HCT116 (cell line): ENCODE results near the gene MAP3K4. TPM values are rescaled to one million over a fixed set of nuclear protein-coding genes. Genes with fewer than 3 reads are reported as not detected.

Experiments
- ATAC-seq: fragments of 200-7000 bp; cut with Tn5 transposase; 2 replicates; pipeline ENCODE4 v1.9.1; 2020; ENCODE audit warnings: mild to moderate bottlenecking, moderate library complexity
- BruUV-seq: library from RNA; stranded (reverse); fragments of 400-500 nt; replicated peaks from 2 replicates; lab custom pipeline; 2021; lab: Mats Ljungman, UMichigan
- CTCF ChIA-PET: fragments of 300-600 bp; sonication (Branson Sonifier 250); formaldehyde crosslinking; loops from one replicate; lab custom pipeline; 2021; ENCODE audit warnings: antibody characterized with exemption; lab: Charles Lee
- POLR2A ChIA-PET: fragments of 300-600, 350-600 bp; sonication (Branson Sonifier 250); formaldehyde crosslinking; loops from one replicate; lab custom pipeline; 2021; ENCODE audit warnings: antibody characterized with exemption; lab: Charles Lee
- RAD21 ChIA-PET, 2 experiments: fragments of 300-600 bp; sonication (Branson Sonifier 250); formaldehyde crosslinking; loops; one replicate each; lab custom pipeline; 2023; ENCODE audit warnings: low total read pairs in 2 of 2; ENCODE audit not compliant: uncharacterized antibody in 2 of 2, unreplicated experiment in 2 of 2, low non-redundant PET in 1 of 2; lab: Charles Lee
- DNase-seq: peaks from one replicate; pipeline ENCODE4 v3.0.0-alpha.2; 2010; ENCODE audit warnings: low read depth, low spot score
- H2AFZ ChIP-seq: fragments of 200-600 bp; shearing (Covaris generic), sonication (generic); 2 replicates; pipeline ENCODE4 v1.6.1; 2017; ENCODE audit warnings: low read depth, mixed run types, mixed read lengths, antibody characterized with exemption, low read length; ENCODE audit not compliant: poor library complexity, severe bottlenecking
- H3K27ac ChIP-seq: 2 replicates; pipeline ENCODE4 v1.5.1; 2012; ENCODE audit warnings: low read depth, low read length
- H3K27me3 ChIP-seq: fragments of 200-600 bp; sonication (generic); 2 replicates; pipeline ENCODE4 v1.6.1; 2016; ENCODE audit warnings: mixed run types, low read length, mixed read lengths; ENCODE audit not compliant: insufficient read depth
- H3K36me3 ChIP-seq, 2 experiments: fragments of 200-500 bp in 1 of 2; fragments of 200-600 bp in 1 of 2; sonication (Bioruptor generic) in 1 of 2; sonication (generic) in 1 of 2; 2 replicates each; pipeline versions ENCODE4 v1.5.1 to v1.6.1; 2014 to 2016; ENCODE audit warnings: low read length in 2 of 2, inconsistent platforms in 1 of 2, mixed read lengths in 1 of 2, mixed run types in 1 of 2; ENCODE audit not compliant: insufficient read depth in 2 of 2, control insufficient read depth in 1 of 2
- H3K4me1 ChIP-seq, 2 experiments: fragments of 200-600 bp in 1 of 2; sonication (generic) in 1 of 2; 2 replicates each; pipeline versions ENCODE4 v1.5.1 to v1.6.1; 2012 to 2017; ENCODE audit warnings: low read length in 2 of 2, inconsistent platforms in 1 of 2, mild to moderate bottlenecking in 1 of 2, mixed read lengths in 1 of 2, mixed run types in 1 of 2, moderate library complexity in 1 of 2; ENCODE audit not compliant: insufficient read depth in 2 of 2, control insufficient read depth in 1 of 2
- H3K4me2 ChIP-seq: fragments of 200-600 bp; sonication (generic); 2 replicates; pipeline ENCODE4 v1.6.1; 2017; ENCODE audit warnings: mixed run types, low read length, mixed read lengths
- H3K4me3 ChIP-seq, 2 experiments: fragments of 200-600 bp in 1 of 2; sonication (generic) in 1 of 2; replicated peaks in 1 of 2; 2 replicates each; pipeline ENCODE4 v1.5.1; 2011 to 2016; ENCODE audit warnings: low read length in 2 of 2, control low read depth in 1 of 2, low read depth in 1 of 2, mild to moderate bottlenecking in 1 of 2, mixed read lengths in 1 of 2, mixed run types in 1 of 2
- H3K79me2 ChIP-seq: fragments of 200-600 bp; sonication (generic); 2 replicates; pipeline ENCODE4 v1.6.1; 2017; ENCODE audit warnings: mild to moderate bottlenecking, mixed run types, low read length, moderate library complexity, mixed read lengths; ENCODE audit not compliant: insufficient read depth
- H3K9ac ChIP-seq: fragments of 200-600 bp; sonication (generic); 2 replicates; pipeline ENCODE4 v1.6.1; 2016; ENCODE audit warnings: low read length, mixed read lengths
- H3K9me2 ChIP-seq: fragments of 200-600 bp; sonication (generic), shearing (Covaris generic); 2 replicates; pipeline ENCODE4 v1.6.1; 2017; ENCODE audit warnings: mixed run types, mild to moderate bottlenecking, moderate library complexity; ENCODE audit not compliant: insufficient read depth
- H3K9me3 ChIP-seq, 2 experiments: fragments of 200-500 bp in 1 of 2; fragments of 200-600 bp in 1 of 2; sonication (Bioruptor generic) in 1 of 2; sonication (generic) in 1 of 2; 2 replicates each; pipeline ENCODE4 v1.6.1; 2014 to 2017; ENCODE audit warnings: low read length in 2 of 2, mixed read lengths in 2 of 2, inconsistent platforms in 1 of 2, low read depth in 1 of 2, mild to moderate bottlenecking in 1 of 2, mixed run types in 1 of 2, moderate library complexity in 1 of 2; ENCODE audit not compliant: control insufficient read depth in 1 of 2, insufficient read depth in 1 of 2
- H4K20me1 ChIP-seq: fragments of 200-600 bp; sonication (generic), shearing (Covaris generic); 2 replicates; pipeline ENCODE4 v1.6.1; 2017; ENCODE audit warnings: mixed run types, mild to moderate bottlenecking, moderate library complexity; ENCODE audit not compliant: insufficient read depth
- EGR1 ChIP-seq: IDR thresholded peaks from 2 replicates; pipeline ENCODE4 v1.6.1; 2012; ENCODE audit warnings: low read depth
- EZH2phosphoT487 ChIP-seq: fragments of 200-600 bp; IDR thresholded peaks from 2 replicates; pipeline ENCODE4 v1.6.1; 2018; ENCODE audit warnings: antibody characterized with exemption, borderline replicate concordance
- POLR2AphosphoS5 ChIP-seq: IDR thresholded peaks from 2 replicates; pipeline ENCODE4 v1.6.1; 2011; ENCODE audit warnings: mild to moderate bottlenecking, low read depth, low read length, moderate library complexity
- RAD21 ChIP-seq: IDR thresholded peaks from 2 replicates; pipeline ENCODE4 v1.6.1; 2012; ENCODE audit warnings: low read depth, mild to moderate bottlenecking
- SP1 ChIP-seq: IDR thresholded peaks from 2 replicates; pipeline ENCODE4 v1.6.1; 2012; ENCODE audit warnings: low read depth
- ZBTB33 ChIP-seq: IDR thresholded peaks from 2 replicates; pipeline ENCODE4 v1.6.1; 2011; ENCODE audit warnings: mild to moderate bottlenecking, low read length, moderate library complexity; ENCODE audit not compliant: insufficient replicate concordance; ENCODE audit errors: extremely low read depth
- ZNF274 ChIP-seq: fragments of 200-500 bp; sonication (Bioruptor generic); IDR thresholded peaks from 2 replicates; pipeline ENCODE4 v1.6.1; 2014; ENCODE audit warnings: mild to moderate bottlenecking, low read depth, low read length, inconsistent platforms
- intact Hi-C: fragments of 100-400 bp; cut with micrococcal nuclease; formaldehyde crosslinking; loops from 2 replicates; pipeline ENCODE4 v1.10.0; 2022
- total RNA-seq: library from RNA; stranded (reverse); gene quantifications from one replicate; pipeline ENCODE4 v1.2.1, GENCODE V29; 2021; ENCODE audit not compliant: unreplicated experiment

Gene MAP3K4
- total RNA-seq, 1 experiment from 2014 or later, result 46.5 TPM

GRCh38 chr6:160973311-160974250, 18.0 kb upstream of the MAP3K4 start:
- no peaks in the 10 kb centered on the region for H4K20me1 ChIP-seq
- no TSS peak for BruUV-seq
- no peak overlapping the region for H3K9ac ChIP-seq
- ChIA-PET RAD21 (no interaction called here), POLR2A (no interaction called here), CTCF (no interaction called here)
- intact Hi-C loops, result no loop called here
- H3K27ac ChIP-seq, result no peak overlapping the region
- no peak for DNase-seq
- no peaks in the 10 kb centered on the region for H3K4me1 ChIP-seq
- TF ChIP-seq ZNF274 (no peak), POLR2AphosphoS5 (no peak), SP1 (no peak), RAD21 (no peak), EGR1 (no peak), EZH2phosphoT487 (no peak), ZBTB33 (no peak)
- no peak overlapping the region for H2AFZ ChIP-seq
- no peak overlapping the region for H3K4me3 ChIP-seq
- no peaks in the 10 kb centered on the region for H3K27me3 ChIP-seq
- H3K79me2 ChIP-seq, result no peaks in the 10 kb centered on the region
- no peaks in the 10 kb centered on the region for H3K36me3 ChIP-seq
- no peak overlapping the region for H3K4me2 ChIP-seq
- no peak for ATAC-seq
- H3K9me2 ChIP-seq, result no peaks in the 10 kb centered on the region
- no peaks in the 10 kb centered on the region for H3K9me3 ChIP-seq
